Activated CD4-positive, CD25-positive, alpha-beta regulatory T cell (primary cell): Measurements from ENCODE around the gene SCYL2.
"Not testable (repeated sequence)": the region's sequence is repeated elsewhere in the genome, so short reads cannot be mapped to it uniquely, and the experiment has no call there.

Experiments
- DNase-seq, 4 experiments: peaks; one replicate each; lab custom pipeline; 2025; lab: John Stamatoyannopoulos, UW

Gene SCYL2

DNA sequence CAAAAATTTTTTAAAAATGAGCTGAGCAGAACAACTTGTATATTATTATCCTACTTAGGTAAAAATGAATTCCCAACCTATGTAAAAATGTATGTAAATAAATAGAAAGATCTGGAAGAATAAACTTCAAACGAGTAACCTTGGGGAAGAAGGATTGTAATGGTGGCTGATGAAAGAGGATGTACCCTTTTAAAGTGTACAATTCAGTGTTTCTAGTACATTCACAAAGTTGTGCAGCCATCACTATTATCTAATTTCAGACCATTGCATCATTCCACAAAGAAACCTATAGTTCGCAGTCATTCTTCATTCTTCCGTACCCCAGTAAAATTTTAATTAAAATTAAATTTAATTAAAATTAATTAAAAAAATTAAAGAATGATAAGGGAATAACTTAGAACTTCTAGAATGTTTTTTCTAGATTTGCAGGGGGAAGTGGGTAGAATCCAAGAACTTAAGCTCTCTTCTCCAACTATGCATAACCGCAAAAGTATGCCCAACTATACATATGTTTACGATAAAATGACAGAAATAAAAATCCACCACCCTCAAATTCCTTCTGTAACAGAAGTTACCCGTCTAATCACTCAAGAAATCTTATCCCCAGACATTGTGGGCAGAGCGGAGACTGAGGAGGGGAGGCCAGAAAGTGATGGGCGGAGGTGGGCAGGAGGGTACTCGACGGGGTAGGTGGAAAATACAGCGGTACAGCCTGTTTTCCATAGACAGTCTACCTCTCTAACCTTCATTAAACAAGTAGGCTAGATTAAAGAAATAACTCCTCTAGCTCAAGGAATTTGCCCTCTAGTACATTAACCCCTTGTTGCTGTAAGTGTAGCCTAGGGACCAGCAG, 1.0 kb upstream of the SCYL2 start:
- no peak for DNase-seq

- peak in 1 of 4 experiments; percentile 91 for DNase-seq
Observed at GRCh38 chr12:100266585-100266834, 467 bp upstream of the SCYL2 start.

DNA sequence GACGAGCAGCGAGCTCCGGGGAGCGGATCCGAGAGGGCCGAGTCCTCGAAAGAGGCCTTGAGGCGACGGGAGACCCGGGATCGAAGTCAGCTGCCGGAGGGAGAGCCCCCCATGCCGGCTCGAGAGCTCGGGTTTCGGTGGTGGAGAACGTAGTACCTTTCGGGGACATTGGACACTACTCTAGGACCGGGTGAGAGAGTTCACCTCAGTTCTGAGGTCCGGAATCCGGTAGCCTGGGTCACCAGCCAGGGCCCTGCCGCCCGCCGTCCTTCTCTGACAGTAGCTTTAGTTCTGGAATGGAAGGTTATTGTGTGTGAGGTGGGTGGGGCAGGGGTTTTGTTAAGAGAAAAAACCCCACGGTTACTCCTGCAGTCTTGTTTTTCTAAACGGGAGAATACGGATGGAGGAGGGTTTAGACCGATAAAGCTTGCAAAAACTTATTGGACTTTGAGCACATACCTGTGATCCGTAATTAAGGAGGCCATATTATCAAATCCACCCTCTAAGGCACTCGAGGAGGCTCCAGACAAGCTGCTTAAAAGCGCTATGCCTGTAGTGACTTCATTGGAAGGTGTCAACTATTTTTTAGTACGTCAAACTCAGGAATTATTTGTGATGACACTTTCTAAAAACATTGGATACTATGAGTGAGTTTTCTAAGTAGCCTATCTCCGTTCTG, 765 bp downstream of the SCYL2 start:
- DNase-seq, result no peak

GRCh38 chr12:100268835-100269564, 2.0 kb downstream of the SCYL2 start:
- DNase-seq, result no peak

DNA sequence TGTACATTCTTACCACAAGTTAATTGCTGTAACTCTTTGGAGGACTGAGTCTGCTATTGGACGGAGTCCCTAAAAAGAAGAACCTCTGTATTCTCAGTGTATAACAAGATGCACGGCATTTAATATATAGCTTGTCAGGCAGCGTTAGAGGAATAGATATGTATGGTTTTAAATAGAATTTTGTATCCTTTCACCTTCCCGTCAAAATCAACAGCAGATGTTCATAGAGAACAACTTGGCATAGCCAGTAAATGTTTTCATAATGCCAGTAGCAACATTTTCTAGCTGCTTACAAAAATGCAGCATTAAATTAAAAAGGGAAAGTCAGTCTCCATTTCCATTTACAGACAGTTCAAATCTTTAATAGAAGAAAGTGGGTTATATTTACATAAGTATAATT, 6.8 kb downstream of the SCYL2 start:
- DNase-seq, result no peak

GRCh38 chr12:100274291-100274690, 7.3 kb downstream of the SCYL2 start:
- DNase-seq, result no peak

- DNase-seq, result no peak
Observed at GRCh38 chr12:100279159-100279558, 12.2 kb downstream of the SCYL2 start.

- no peak for DNase-seq
Observed at GRCh38 chr12:100279607-100280244, 12.7 kb downstream of the SCYL2 start.

GRCh38 chr12:100284556-100284955, 17.6 kb downstream of the SCYL2 start:
- not testable (repeated sequence) for DNase-seq

GRCh38 chr12:100289038-100289437, 22.1 kb downstream of the SCYL2 start:
- DNase-seq, result no peak

- DNase-seq, result no peak
Observed at GRCh38 chr12:100290016-100290415, 23.0 kb downstream of the SCYL2 start.

DNA sequence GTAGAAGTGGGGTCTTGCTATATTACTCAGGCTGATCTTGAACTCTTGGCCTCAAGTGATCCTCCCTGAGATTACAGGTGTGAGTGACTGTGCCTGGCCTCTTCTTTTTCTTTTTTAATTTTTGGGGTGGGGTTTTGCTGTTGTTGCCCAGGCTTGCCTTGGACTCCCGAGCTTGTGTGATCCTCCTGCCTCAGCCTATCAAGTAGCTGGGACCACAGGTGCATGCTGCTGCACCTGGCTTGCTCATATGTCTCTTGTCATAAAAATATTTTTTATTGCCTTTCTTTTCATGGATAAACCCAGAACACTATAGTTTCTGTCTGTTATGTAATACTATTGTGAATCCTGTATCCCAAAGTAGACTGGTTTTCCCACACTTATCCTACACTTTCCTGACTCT, 26.0 kb downstream of the SCYL2 start:
- DNase-seq, result no peak

DNA sequence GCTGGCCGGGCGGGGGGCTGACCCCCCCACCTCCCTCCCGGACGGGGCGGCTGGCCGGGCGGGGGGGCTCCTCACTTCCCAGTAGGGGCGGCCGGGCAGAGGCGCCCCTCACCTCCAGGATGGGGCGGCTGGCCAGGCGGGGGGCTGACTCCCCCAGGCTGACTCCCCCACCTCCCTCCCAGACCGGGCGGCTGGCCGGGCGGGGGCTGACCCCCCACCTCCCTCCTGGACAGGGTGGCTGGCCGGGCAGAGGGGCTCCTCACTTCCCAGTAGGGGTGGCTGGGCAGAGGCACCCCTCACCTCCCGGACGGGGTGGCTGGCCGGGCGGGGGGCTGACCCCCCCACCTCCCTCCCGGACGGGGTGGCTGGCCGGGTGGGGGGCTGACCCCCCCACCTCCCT, 27.4 kb downstream of the SCYL2 start:
- not testable (repeated sequence) for DNase-seq

DNA sequence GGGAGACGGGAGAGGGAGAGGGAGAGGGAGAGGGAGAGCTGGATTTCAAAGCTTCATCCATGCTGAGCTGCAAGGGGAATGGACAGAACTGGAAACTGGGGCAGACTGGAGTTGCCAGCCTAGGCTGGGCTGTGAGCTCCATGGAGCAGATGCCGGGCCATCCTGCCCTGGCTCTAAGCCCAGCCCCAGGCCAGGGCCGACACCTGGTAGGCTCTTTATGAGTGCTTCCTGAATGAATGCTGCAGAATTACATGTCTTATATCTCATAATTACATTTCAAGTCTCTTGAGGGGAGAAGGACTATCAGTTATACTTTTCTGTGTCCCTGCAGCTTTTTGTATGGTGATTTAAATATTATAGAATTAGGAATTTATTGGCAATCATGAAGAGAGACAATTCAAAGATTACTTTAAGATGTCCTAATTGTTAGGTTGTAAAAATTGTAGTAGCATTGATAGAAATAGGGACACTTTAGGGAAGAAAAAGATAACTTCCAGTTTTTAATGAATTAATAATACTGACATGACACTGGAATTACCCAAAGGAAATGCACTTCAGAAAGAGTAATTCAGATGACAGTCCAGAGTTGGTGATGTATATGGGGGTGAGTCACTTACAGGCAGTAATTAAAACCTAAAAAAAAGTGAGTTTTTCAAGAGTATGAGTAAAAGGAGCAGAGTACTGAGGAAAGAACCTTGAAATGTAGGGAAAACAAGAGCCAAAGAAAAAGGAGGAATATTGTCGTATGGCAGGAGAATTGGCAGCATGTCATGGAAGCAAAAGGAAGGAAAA, 29.0 kb downstream of the SCYL2 start:
- DNase-seq, result no peak

- no peak for DNase-seq
Observed at GRCh38 chr12:100302081-100302480, 35.1 kb downstream of the SCYL2 start.

- no peak for DNase-seq
Observed at GRCh38 chr12:100303831-100304230, 36.9 kb downstream of the SCYL2 start.

GRCh38 chr12:100304334-100304733, 37.4 kb downstream of the SCYL2 start:
- DNase-seq, result not testable (repeated sequence)

DNA sequence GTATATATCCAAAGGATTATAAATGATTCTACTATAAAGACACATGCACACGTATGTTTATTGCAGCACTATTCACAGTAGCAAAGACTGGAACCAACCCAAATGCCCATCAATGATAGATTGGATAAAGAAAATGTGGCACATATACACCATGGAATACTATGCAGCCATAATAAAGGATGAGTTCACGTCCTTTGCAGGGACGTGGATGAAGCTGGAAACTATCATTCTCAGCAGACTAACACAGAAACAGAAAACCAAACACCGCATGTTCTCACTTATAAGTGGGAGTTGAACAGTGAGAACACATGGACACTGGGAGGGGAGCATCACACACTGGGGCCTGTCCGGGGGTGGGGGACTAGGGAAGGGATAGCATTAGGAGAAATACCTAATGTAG, 41.2 kb downstream of the SCYL2 start:
- not testable (repeated sequence) for DNase-seq

- DNase-seq, result no peak
Observed at GRCh38 chr12:100311317-100311716, 44.3 kb downstream of the SCYL2 start.

- DNase-seq, result no peak
Observed at GRCh38 chr12:100317371-100317770, 50.4 kb downstream of the SCYL2 start.

- no peak for DNase-seq
Observed at GRCh38 chr12:100324498-100324897, 57.5 kb downstream of the SCYL2 start.

DNA sequence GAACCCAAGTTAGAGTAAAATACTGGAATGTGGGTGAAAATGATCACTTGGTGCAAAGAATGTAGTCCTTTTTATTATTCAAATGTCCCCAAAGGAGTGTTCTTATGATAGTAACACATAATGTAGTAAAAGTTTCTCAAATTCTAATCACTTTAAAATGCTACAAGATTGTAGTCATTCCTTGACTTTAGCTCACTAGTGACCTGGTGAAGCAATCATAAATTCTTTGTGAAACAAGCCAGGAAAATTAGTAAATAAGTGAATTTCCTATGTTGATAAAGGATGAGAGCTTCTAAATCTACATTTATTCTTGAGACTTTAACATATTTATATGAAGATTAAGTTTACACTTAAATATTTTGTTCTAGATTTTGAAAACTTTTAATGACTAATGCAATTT, 59.2 kb downstream of the SCYL2 start:
- DNase-seq, result no peak
